ENCODE measurements around the gene ABCF3.

GRCh38 chr3:184158404-184158803 lies 27.6 kb upstream of the ABCF3 start:
- TF ChIP-seq POLR2AphosphoS5 (IDR thresholded peaks at IDR 0.05) = no peak
- TF ChIP-seq CTCF (IDR thresholded peaks at IDR 0.05 in 8 of 11, conservative IDR thresholded peaks at IDR 0.05 in 3 of 11) = no peak
- no peak for TF ChIP-seq POLR2A (IDR thresholded peaks at IDR 0.05)
